HepG2 (cell line): ENCODE results near the gene CBLC. TPM values are rescaled to one million over a fixed set of nuclear protein-coding genes. Genes with fewer than 3 reads are reported as not detected.

Source experiments
- DPF2 ChIP-seq: sonication (generic); formaldehyde crosslinking; IDR thresholded peaks from 2 replicates; pipeline ENCODE4 v1.4.0; 2020; ENCODE audit warnings: mild to moderate bottlenecking, low read depth, missing genetic modification reagents, borderline replicate concordance
- FOXO4 ChIP-seq: sonication (generic); formaldehyde crosslinking; conservative IDR thresholded peaks from 2 replicates; pipeline ENCODE4 v1.8.1; 2023; ENCODE audit warnings: missing genetic modification reagents
- MXD3 ChIP-seq: IDR thresholded peaks from 2 replicates; pipeline ENCODE4 v1.6.1; 2016; ENCODE audit warnings: mild to moderate bottlenecking, missing biosample characterization, missing genetic modification reagents
- MYNN ChIP-seq: sonication (generic); formaldehyde crosslinking; IDR thresholded peaks from 2 replicates; pipeline ENCODE4 v1.4.0; 2020; ENCODE audit warnings: mild to moderate bottlenecking, low read depth, missing genetic modification reagents
- NR3C1 ChIP-seq: sonication (generic); formaldehyde crosslinking; IDR thresholded peaks from 2 replicates; pipeline ENCODE4 v1.4.0; 2020; ENCODE audit warnings: missing genetic modification reagents
- RFX3 ChIP-seq: IDR thresholded peaks from 2 replicates; pipeline ENCODE4 v1.6.1; 2016; ENCODE audit warnings: missing biosample characterization, missing genetic modification reagents
- SIX1 ChIP-seq: sonication (generic); formaldehyde crosslinking; IDR thresholded peaks from 2 replicates; pipeline ENCODE4 v1.4.0; 2020; ENCODE audit warnings: missing genetic modification reagents, borderline replicate concordance
- SOX6 ChIP-seq, 2 experiments: fragments of 450-650 bp in 1 of 2; sonication (generic) in 1 of 2; formaldehyde crosslinking in 1 of 2; IDR thresholded peaks; 2 replicates each; pipeline versions ENCODE4 v1.4.0 to v1.6.1; 2017 to 2020; ENCODE audit warnings: antibody characterized with exemption in 1 of 2, mild to moderate bottlenecking in 1 of 2, missing genetic modification reagents in 1 of 2
- ZBTB49 ChIP-seq: sonication (generic); formaldehyde crosslinking; IDR thresholded peaks from 2 replicates; pipeline ENCODE4 v1.4.0; 2020; ENCODE audit warnings: missing genetic modification reagents, borderline replicate concordance
- ZNF274 ChIP-seq: sonication (generic); formaldehyde crosslinking; IDR thresholded peaks from 2 replicates; pipeline ENCODE4 v1.5.1; 2020; ENCODE audit warnings: mild to moderate bottlenecking, missing genetic modification reagents
- ZNF280D ChIP-seq: sonication (generic); formaldehyde crosslinking; IDR thresholded peaks from 2 replicates; pipeline ENCODE4 v1.5.1; 2020; ENCODE audit warnings: mild to moderate bottlenecking, missing genetic modification reagents
- ZNF430 ChIP-seq: sonication (generic); formaldehyde crosslinking; IDR thresholded peaks from 2 replicates; pipeline ENCODE4 v1.9.0; 2021; ENCODE audit warnings: mild to moderate bottlenecking, missing genetic modification reagents
- ZNF572 ChIP-seq: sonication (generic); formaldehyde crosslinking; IDR thresholded peaks from 2 replicates; pipeline ENCODE4 v1.5.1; 2020; ENCODE audit warnings: mild to moderate bottlenecking, missing genetic modification reagents
- ZNF674 ChIP-seq: sonication (generic); formaldehyde crosslinking; IDR thresholded peaks from 2 replicates; pipeline ENCODE4 v1.5.0; 2020; ENCODE audit warnings: low read depth, mild to moderate bottlenecking, missing genetic modification reagents
- ZNF770 ChIP-seq: sonication (generic); formaldehyde crosslinking; IDR thresholded peaks from 2 replicates; pipeline ENCODE4 v1.5.0; 2020; ENCODE audit warnings: mild to moderate bottlenecking, missing genetic modification reagents
- ZNF784 ChIP-seq: sonication (generic); formaldehyde crosslinking; IDR thresholded peaks from 2 replicates; pipeline ENCODE4 v1.5.1; 2020; ENCODE audit warnings: missing genetic modification reagents, mild to moderate bottlenecking, borderline replicate concordance
- polyA plus RNA-seq, 8 experiments: library from polyadenylated mRNA; depleted of rRNA in 3 of 8; stranded (reverse) in 7 of 8; unstranded in 1 of 8; fragments of >200 nt; fragmentation: Illumina TruSeq in 4 of 8; extraction: Trizol in 4 of 8; gene quantifications; 2 replicates each; pipeline versions ENCODE4 v1.2.1 to v1.2.3, GENCODE V29; 2011 to 2016; ENCODE audit warnings: low read depth in 4 of 8, missing spikeins in 1 of 8, mixed read lengths in 1 of 8; ENCODE audit not compliant: insufficient read depth in 1 of 8
- total RNA-seq, 5 experiments: library from RNA; depleted of rRNA; stranded (reverse); fragments of >200 nt; fragmentation: Illumina TruSeq; extraction: Trizol; gene quantifications; 2 replicates each; pipeline ENCODE4 v1.2.3, GENCODE V29; 2016; ENCODE audit warnings: low read depth in 1 of 5

The CBLC gene
- total and polyA plus RNA-seq, 2 of the 13 experiments (the other 11 are each of a cell fraction or from before 2014, with no cell fraction given), result 1.8 to 2.6 TPM

- no peak for TF ChIP-seq ZBTB49
- TF ChIP-seq ZNF274 (CRISPR knock-in tag), result 0 out of 2 replicates have a peak, but pooled peaks have one; percentile 40
- no peak for TF ChIP-seq ZNF280D
- TF ChIP-seq FOXO4 (CRISPR knock-in tag), result 0 out of 2 replicates have a peak, but pooled peaks have one; percentile 86
- TF ChIP-seq ZNF572 (CRISPR knock-in tag), result no peak
- no peak for TF ChIP-seq SIX1 (CRISPR knock-in tag)
- TF ChIP-seq ZNF784, result no peak
- no peak for TF ChIP-seq RFX3
- TF ChIP-seq SOX6 (IDR thresholded peaks at IDR 0.05), result no peak
- TF ChIP-seq SOX6 (CRISPR knock-in tag; IDR thresholded peaks at IDR 0.05), result no peak; the same call in 1 of the 2 replicates
- peak; percentile 68; the same call in 1 of the 2 replicates for TF ChIP-seq ZNF770 (CRISPR knock-in tag)
- TF ChIP-seq ZNF674, result no peak
- TF ChIP-seq ZNF430 (CRISPR knock-in tag), result no peak
- TF ChIP-seq MYNN (CRISPR knock-in tag), result no peak
- TF ChIP-seq DPF2 (CRISPR knock-in tag), result no peak
- no peak for TF ChIP-seq NR3C1 (CRISPR knock-in tag)
- TF ChIP-seq MXD3 (CRISPR knock-in tag), result peak; percentile 50; the same call in 1 of the 2 replicates
These were observed 69.7 kb downstream of the CBLC start (continued) for GRCh38 chr19:44847144-44848035.
